Stimulated activated CD4-positive, alpha-beta T cell treated with anti-CD3 and anti-CD28 coated beads, Interleukin-4, amount 100 ng/mL, for 4 hours (primary cell): ENCODE data around the gene LTF.
"Not testable (repeated sequence)": the region's sequence is repeated elsewhere in the genome, so short reads cannot be mapped to it uniquely, and the experiment has no call there.

Source experiments
- DNase-seq, 2 experiments: peaks; one replicate each; pipeline ENCODE4 v3.0.0-alpha.2; 2020

Gene LTF

DNA sequence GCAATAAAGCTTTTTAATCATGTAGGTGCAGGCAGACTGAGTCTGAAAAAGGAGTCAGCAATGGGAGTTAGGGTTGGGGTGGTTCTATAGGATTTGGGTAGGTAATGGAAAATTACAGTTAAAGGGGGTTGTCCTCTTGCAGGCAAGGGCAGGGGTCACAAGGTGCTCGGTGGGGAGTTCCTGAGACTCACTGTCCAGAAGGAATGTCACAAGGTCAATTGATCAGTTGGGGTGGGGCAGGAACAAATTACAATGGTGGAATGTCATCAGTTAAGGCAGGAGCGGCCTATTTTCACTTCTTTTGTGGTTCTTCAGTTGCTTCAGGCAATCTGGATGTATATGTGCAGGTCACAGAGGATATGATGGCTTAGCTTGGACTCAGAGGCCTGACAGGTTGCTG, 71.7 kb downstream of the LTF start:
- no peak for DNase-seq

DNA sequence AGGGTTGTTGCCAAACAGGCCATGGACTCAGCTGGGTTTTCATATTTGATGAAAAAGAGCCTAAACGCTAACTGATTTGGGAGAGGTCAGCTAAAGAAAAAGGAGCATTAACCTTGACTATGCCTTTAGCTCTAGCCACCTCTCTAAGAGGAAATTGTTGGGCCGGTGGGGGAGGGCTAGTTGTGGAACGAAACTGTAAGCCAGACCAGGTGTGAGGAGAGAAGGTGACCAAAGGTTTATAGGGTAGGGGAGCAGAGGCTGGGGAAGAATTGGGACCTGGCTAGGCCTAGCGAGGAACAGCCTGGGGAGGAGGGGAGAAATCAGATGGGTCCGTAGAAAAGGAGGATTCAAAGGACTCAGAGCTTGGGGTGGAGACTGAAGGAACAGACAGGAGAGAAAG, 73.2 kb downstream of the LTF start:
- not testable (repeated sequence) for DNase-seq

DNA sequence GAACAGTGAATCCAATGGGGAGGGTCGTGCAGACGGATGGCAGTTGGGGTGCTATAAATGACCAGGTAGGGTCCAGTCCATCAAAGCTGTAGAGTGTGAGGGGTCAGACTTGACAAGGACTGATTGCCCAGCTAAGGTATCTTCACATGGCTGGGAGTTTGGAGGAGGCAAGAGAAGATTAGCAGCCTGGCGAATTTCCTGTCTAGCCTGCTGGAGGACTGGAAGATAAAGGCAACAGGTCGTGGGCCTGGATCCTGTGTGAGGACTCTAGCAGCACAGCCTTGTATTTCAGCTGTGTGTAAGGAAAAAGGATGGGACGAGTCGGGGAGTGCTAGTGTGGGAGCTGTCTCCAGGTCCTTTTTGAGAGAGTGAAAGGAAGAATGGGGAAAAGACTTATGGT, 75.4 kb downstream of the LTF start:
- no peak for DNase-seq

DNA sequence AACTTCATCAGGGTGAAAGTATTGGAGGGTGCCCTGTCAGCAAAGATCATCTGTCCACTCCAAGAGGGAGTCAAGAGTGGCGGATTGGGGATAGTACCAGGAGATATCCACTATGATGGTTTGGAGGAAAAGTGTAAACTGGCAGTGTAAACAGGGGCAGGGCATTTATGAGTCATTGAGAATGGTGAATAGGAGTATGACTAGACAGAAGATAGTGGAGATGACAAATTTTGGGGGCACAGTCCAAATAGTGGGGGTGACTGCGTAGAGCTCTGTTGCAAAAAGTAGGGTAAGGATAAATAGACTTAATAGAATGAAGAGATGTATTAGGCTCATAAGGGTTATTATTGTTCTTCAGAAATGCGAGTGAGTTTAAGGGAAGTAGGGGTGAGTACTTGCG, 75.9 kb downstream of the LTF start:
- DNase-seq, result not testable (repeated sequence)

DNA sequence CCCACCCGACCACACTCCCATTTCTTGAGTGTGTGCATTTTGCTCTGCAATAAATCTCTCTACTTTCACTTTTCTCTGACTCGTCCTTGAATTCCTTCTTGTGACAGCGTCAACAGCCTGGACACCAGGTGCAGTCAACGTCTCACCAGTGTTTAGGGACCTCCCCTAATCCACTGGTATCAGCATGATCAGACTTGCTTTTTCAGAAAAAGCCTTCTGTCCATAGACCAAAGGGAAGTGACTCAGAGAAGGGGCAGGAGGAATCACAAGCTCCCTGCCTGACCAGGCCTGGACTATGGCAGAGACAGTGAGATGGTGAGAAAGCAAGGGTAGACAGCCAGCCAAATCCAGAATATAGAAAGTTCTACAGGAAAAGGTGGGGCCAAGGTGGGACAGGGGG, 78.5 kb downstream of the LTF start:
- DNase-seq, result no peak
